K562 (cell line): Measurements from ENCODE around the gene STARD13. TPM values are rescaled to one million over a fixed set of nuclear protein-coding genes. Genes with fewer than 3 reads are reported as not detected.

Source experiments
- ATAC-seq: fragments of 200-7000 bp; cut with Tn5 transposase; 3 replicates; pipeline ENCODE4 v1.9.1; 2020; ENCODE audit warnings: moderate library complexity
- BruUV-seq: library from RNA; stranded (reverse); fragments of 400-500 nt; replicated peaks from 2 replicates; lab custom pipeline; 2021; lab: Mats Ljungman, UMichigan
- CTCF ChIA-PET: fragments of 300-600 bp; formaldehyde crosslinking; extraction: SDS; loops from one replicate; lab custom pipeline; 2021; ENCODE audit warnings: low intra/inter-chr PET ratio; lab: Yijun Ruan, JAX
- POLR2A ChIA-PET: fragments of 300-600, 350-650 bp; sonication (Branson Sonifier 250); formaldehyde crosslinking; extraction: SDS; loops from one replicate; lab custom pipeline; 2021; ENCODE audit warnings: antibody characterized with exemption, inconsistent platforms; lab: Yijun Ruan, JAX
- DNase-seq, 4 experiments: peaks; one replicate each; pipeline versions ENCODE4 v3.0.0 to v3.0.0-alpha.2; 2011 to 2018; ENCODE audit warnings: low spot score in 3 of 4, mixed read lengths in 3 of 4; ENCODE audit errors: extremely low read depth in 1 of 4
- FAIRE-seq: peaks from 2 replicates; lab custom pipeline; 2011; peaks lifted over from hg19 to GRCh38; lab: Jason Lieb, UNC
- H2AFZ ChIP-seq: 2 replicates; pipeline ENCODE4 v1.6.0; 2011; ENCODE audit warnings: low read depth, low read length, control low read depth, inconsistent platforms
- H3K27ac ChIP-seq: fragments of 200-600 bp; 3 replicates; pipeline ENCODE4 v1.8.0; 2011; ENCODE audit warnings: low read depth, mild to moderate bottlenecking, control low read depth, inconsistent platforms, low read length, moderate library complexity, mixed read lengths; ENCODE audit errors: extremely low read depth
- H3K27me3 ChIP-seq, 2 experiments: fragments of 300-600 bp in 1 of 2; 2 replicates in 1 of 2; 3 replicates in 1 of 2; pipeline versions ENCODE4 v1.6.0 to v1.8.0; 2011; ENCODE audit warnings: inconsistent platforms in 2 of 2, low read length in 2 of 2, mild to moderate bottlenecking in 1 of 2, mixed read lengths in 1 of 2, moderate library complexity in 1 of 2; ENCODE audit not compliant: control insufficient read depth in 2 of 2, insufficient read depth in 2 of 2
- H3K36me3 ChIP-seq: fragments of 300-600 bp; 3 replicates; pipeline ENCODE4 v1.8.0; 2011; ENCODE audit warnings: mild to moderate bottlenecking, low read length, inconsistent platforms; ENCODE audit not compliant: control insufficient read depth, insufficient read depth
- H3K4me1 ChIP-seq, 2 experiments: fragments of 200-600 bp in 1 of 2; replicated peaks in 1 of 2; 2 replicates in 1 of 2; 3 replicates in 1 of 2; pipeline versions ENCODE4 v1.5.1 to v1.8.0; 2011; ENCODE audit warnings: inconsistent platforms in 2 of 2, low read length in 2 of 2, mild to moderate bottlenecking in 1 of 2, mixed read lengths in 1 of 2, moderate library complexity in 1 of 2; ENCODE audit not compliant: control insufficient read depth in 2 of 2, insufficient read depth in 2 of 2
- H3K4me2 ChIP-seq: 2 replicates; pipeline ENCODE4 v1.6.1; 2011; ENCODE audit warnings: low read length, control low read depth, inconsistent platforms, mixed read lengths; ENCODE audit not compliant: insufficient read depth
- H3K4me3 ChIP-seq: fragments of 200-600 bp; sonication (generic), shearing (Covaris generic); 2 replicates; pipeline ENCODE4 v1.5.1; 2016; ENCODE audit warnings: control low read depth, inconsistent platforms
- H3K79me2 ChIP-seq: fragments of 200-600 bp; 3 replicates; pipeline ENCODE4 v1.8.0; 2011; ENCODE audit warnings: low read length, inconsistent platforms; ENCODE audit not compliant: control insufficient read depth, insufficient read depth
- H3K9ac ChIP-seq, 2 experiments: 2 replicates each; pipeline versions ENCODE4 v1.6.0 to v1.6.1; 2011; ENCODE audit warnings: low read depth in 2 of 2, low read length in 2 of 2, control low read depth in 1 of 2, inconsistent platforms in 1 of 2, mild to moderate bottlenecking in 1 of 2, mixed read lengths in 1 of 2; ENCODE audit not compliant: insufficient read depth in 1 of 2
- H3K9me1 ChIP-seq: one replicate; pipeline ENCODE4 v1.6.0; 2011; ENCODE audit warnings: inconsistent platforms, mild to moderate bottlenecking, low read length, moderate library complexity; ENCODE audit not compliant: control insufficient read depth, insufficient read depth
- H3K9me3 ChIP-seq: replicated peaks from 2 replicates; pipeline ENCODE4 v1.5.1; 2011; ENCODE audit warnings: low read depth, low read length, inconsistent platforms; ENCODE audit not compliant: control insufficient read depth, insufficient read depth
- H4K20me1 ChIP-seq: replicated peaks from 2 replicates; pipeline ENCODE4 v1.6.1; 2011; ENCODE audit warnings: low read length, inconsistent platforms, mixed read lengths; ENCODE audit not compliant: control insufficient read depth, insufficient read depth
- EGR1 ChIP-seq: fragments of 450-650 bp; conservative IDR thresholded peaks from 2 replicates; pipeline ENCODE4 v1.6.1; 2017; ENCODE audit warnings: mild to moderate bottlenecking
- GABPB2 ChIP-seq: fragments of 250-450 bp; sonication (Bioruptor Pico); conservative IDR thresholded peaks from 2 replicates; pipeline ENCODE4 v1.5.1; 2021; ENCODE audit warnings: mild to moderate bottlenecking
- HEY1 ChIP-seq: fragments of 250-450 bp; sonication (Bioruptor Pico); IDR thresholded peaks from 2 replicates; pipeline ENCODE4 v1.5.0; 2020; ENCODE audit warnings: mild to moderate bottlenecking, moderate library complexity, borderline replicate concordance
- KAT8 ChIP-seq: fragments of 450-650 bp; IDR thresholded peaks from 2 replicates; pipeline ENCODE4 v1.6.1; 2016; ENCODE audit warnings: low read depth, mild to moderate bottlenecking
- NBN ChIP-seq: fragments of 450-650 bp; IDR thresholded peaks from 2 replicates; pipeline ENCODE4 v1.6.1; 2016; ENCODE audit warnings: low read depth, mild to moderate bottlenecking
- NR2F6 ChIP-seq: fragments of 450-650 bp; formaldehyde crosslinking; IDR thresholded peaks from 2 replicates; pipeline ENCODE4 v1.4.0; 2020; ENCODE audit warnings: mild to moderate bottlenecking
- ZBTB5 ChIP-seq: fragments of 450-650 bp; IDR thresholded peaks from 2 replicates; pipeline ENCODE4 v1.6.1; 2017; ENCODE audit warnings: antibody characterized with exemption
- WGBS: fragments of 100-300 bp; shearing (Covaris generic); methylation state at CpG from one replicate; pipeline ENCODE4 v1.1.6; 2016; ENCODE audit warnings: low coverage, mixed read lengths; ENCODE audit not compliant: insufficient coverage; ENCODE audit errors: missing lambda C conversion rate; 5-methylcytosine and 5-hydroxymethylcytosine counted together
- in situ Hi-C: fragments of 300-500 bp; cut with MboI; formaldehyde crosslinking; loops from 4 replicates; pipeline ENCODE4 v1.15.0; 2018; ENCODE audit warnings: inconsistent platforms, mixed read lengths
- intact Hi-C: fragments of 100-400 bp; cut with micrococcal nuclease; formaldehyde crosslinking; loops from 2 replicates; pipeline ENCODE4 v1.14.2; 2022
- polyA plus RNA-seq, 8 experiments: library from polyadenylated mRNA; depleted of rRNA in 4 of 8; stranded (reverse) in 5 of 8; unstranded in 3 of 8; fragments of >200 nt; fragmentation: Nextera tagmentation in 2 of 8; fragmentation: Illumina TruSeq in 1 of 8; extraction: Ambion mirVana in 2 of 8; extraction: Trizol in 1 of 8; gene quantifications; 2 replicates each; pipeline versions ENCODE4 v1.2.1 to v1.2.3, GENCODE V29; 2011 to 2014; ENCODE audit warnings: inconsistent platforms in 1 of 8, missing spikeins in 1 of 8
- total RNA-seq, 7 experiments: library from RNA; depleted of rRNA in 6 of 7; stranded (reverse); fragments of >200 nt in 6 of 7; fragmentation: Illumina TruSeq in 2 of 7; extraction: Trizol in 2 of 7; gene quantifications; 2 replicates each; pipeline versions ENCODE4 v1.2.1 to v1.2.3, GENCODE V29; 2011 to 2021; ENCODE audit warnings: low replicate concordance in 1 of 7

Gene STARD13
- total and polyA plus RNA-seq, 9 of the 15 experiments (the other 6 are each of a cell fraction or from before 2014, with no cell fraction given): 0.11 TPM; not detected in 8

- H4K20me1 ChIP-seq: no peaks in the 10 kb centered on the region
- WGBS: 2% methylated on average over 4 of the region's 5 CpGs
- ChIA-PET CTCF (no interaction called here), POLR2A (no interaction called here)
- TF ChIP-seq GABPB2 (CRISPR knock-in tag): no peak
- TF ChIP-seq EGR1: no peak
- no peak for TF ChIP-seq HEY1
- no peak for TF ChIP-seq ZBTB5
- TF ChIP-seq KAT8: no peak
- TF ChIP-seq NBN: no peak
- TF ChIP-seq NR2F6 (CRISPR knock-in tag): no peak
- DNase-seq: no peak
- no peak overlapping the region for H3K4me2 ChIP-seq
- no peaks in the 10 kb centered on the region for H3K9me1 ChIP-seq
- H3K9ac ChIP-seq: no peak overlapping the region
- intact Hi-C loops (no loop called here), in situ Hi-C loops (loop anchor here (25.0 kb wide), 1 partner anchor 479 kb away; no protein-coding TSS in a partner anchor)
- no peaks in the 10 kb centered on the region for H3K4me1 ChIP-seq
- no peaks in the 10 kb centered on the region for H3K79me2 ChIP-seq
- no peak overlapping the region for H2AFZ ChIP-seq
- BruUV-seq: no TSS peak
- H3K27ac ChIP-seq: no peak overlapping the region
- H3K9me3 ChIP-seq: no peaks in the 10 kb centered on the region
- no peak overlapping the region for H3K4me3 ChIP-seq
- H3K27me3 ChIP-seq: no peaks in the 10 kb centered on the region
- H3K36me3 ChIP-seq: no peaks in the 10 kb centered on the region
- no peak for FAIRE-seq
- ATAC-seq: no peak
These were observed 52.0 kb downstream of the STARD13 start for GRCh38 chr13:33233547-33233946.
